ENCODE measurements around the gene CAPN14. TPM values are rescaled to one million over a fixed set of nuclear protein-coding genes. Genes with fewer than 3 reads are reported as not detected.

CAPN14 gene
- total and polyA plus RNA-seq, 2 of the 4 experiments (the other 2 are of a cell fraction): under 0.01 to 0.09 TPM

- 43% methylated on average over 4 of the region's 15 CpGs; no CpG with 5 or more reads in 1 of the 2 experiments for WGBS, 2 experiments (ENCODE audit: extremely low coverage in 2 of 2, insufficient read length in 1 of 2)
- H3K79me1 ChIP-seq (ENCODE audit: low read depth in 1 of 2, low read length in 2 of 2): peaks cover 8 to 21% of the 10 kb centered on the region in 2 experiments; a peak in 3 of 4 replicates
- H3K9me3 ChIP-seq (ENCODE audit: control insufficient read depth, insufficient read depth, low read length): no peaks in the 10 kb centered on the region
- peaks cover 10% of the 10 kb centered on the region for H4K20me1 ChIP-seq (ENCODE audit: insufficient read depth, low read length)
- dilution Hi-C loops (cut with HindIII; ENCODE audit: low sequenced_read_pairs, unreplicated experiment): no loop called here
- H3K4me3 ChIP-seq (ENCODE audit: insufficient read depth, low read depth, low read length): no peak overlapping the region
- TF ChIP-seq RCOR1 (IDR thresholded peaks at IDR 0.05; ENCODE audit: insufficient replicate concordance, low read length): no peak
- CTCF ChIA-PET: no interaction called here
- no TSS peak for BruUV-seq (replicated peaks)
- DNase-seq (no peak), ATAC-seq (ENCODE audit: low read depth) (no peak)
- peaks cover 12% of the 10 kb centered on the region for H3K27me3 ChIP-seq (ENCODE audit: control insufficient read depth, insufficient read depth, low read length)
- intact Hi-C loops (cut with micrococcal nuclease): loop anchor here (5.0 kb wide), 1 partner anchor 291 kb away; no protein-coding TSS in a partner anchor
- H3K56ac ChIP-seq (ENCODE audit: extremely low read depth, insufficient read depth, low read length): no peak overlapping the region
- H3K27ac ChIP-seq (ENCODE audit: insufficient read depth, low read length): no peak overlapping the region
- peaks cover 16% of the 10 kb centered on the region; the same call in 1 of the 2 replicates for H3K9me1 ChIP-seq (ENCODE audit: insufficient read depth, low read length)
- no peak overlapping the region for H3K4me2 ChIP-seq (ENCODE audit: low read depth, low read length)
- no peaks in the 10 kb centered on the region for H3K36me3 ChIP-seq (ENCODE audit: control insufficient read depth, insufficient read depth, low read length)
- H3K4ac ChIP-seq (ENCODE audit: low read depth, low read length): no peak overlapping the region
- H3K14ac ChIP-seq (replicated peaks; ENCODE audit: low read depth, low read length): no peak overlapping the region
- in situ Hi-C loops (cut with MboI; ENCODE audit: low sequenced_read_pairs): loop anchor here (5.0 kb wide), 1 partner anchor 106 kb away; no protein-coding TSS in a partner anchor
- H3K9ac ChIP-seq (ENCODE audit: low read depth, low read length): no peak overlapping the region
- H2AFZ ChIP-seq (replicated peaks; ENCODE audit: low read length, poor library complexity): no peak overlapping the region
- no peak overlapping the region for H3K18ac ChIP-seq (ENCODE audit: low read depth, low read length)
- no peak overlapping the region for H2BK5ac ChIP-seq (ENCODE audit: low read depth, low read length, poor library complexity, severe bottlenecking)
- POLR2A ChIA-PET (ENCODE audit: unreplicated experiment): no interaction called here
- no peak overlapping the region for H2AK9ac ChIP-seq (replicated peaks; ENCODE audit: low read depth, low read length, poor library complexity)
- no peak overlapping the region for H4K5ac ChIP-seq (ENCODE audit: low read depth, low read length)
- H3K4me1 ChIP-seq (ENCODE audit: control insufficient read depth, insufficient read depth, low read length): peaks cover 9% of the 10 kb centered on the region
- H3K23ac ChIP-seq (ENCODE audit: low read depth, low read length): no peak overlapping the region
- H2BK120ac ChIP-seq (ENCODE audit: low read depth, low read length): no peak overlapping the region
- H4K8ac ChIP-seq (ENCODE audit: low read depth in 2 of 2, low read length in 2 of 2): no peak overlapping the region
- no peak overlapping the region for H2AK5ac ChIP-seq (ENCODE audit: low read depth, low read length)
- H2BK15ac ChIP-seq (ENCODE audit: low read depth, low read length): no peak overlapping the region
- H2BK20ac ChIP-seq (ENCODE audit: low read depth, low read length): no peak overlapping the region
- no peak overlapping the region for H4K91ac ChIP-seq (ENCODE audit: insufficient read depth, low read depth, low read length)
Measured at GRCh38 chr2:31231571-31232302, 14.4 kb upstream of the CAPN14 start.
